Thyroid gland (tissue), 4 donors: Measurements from ENCODE around the gene AUH. TPM values are rescaled to one million over a fixed set of nuclear protein-coding genes. Genes with fewer than 3 reads are reported as not detected.

Experiments
- DNase-seq, 2 donors: peaks; one replicate each; pipeline ENCODE4 v3.0.0-alpha.2; 2019
- H3K27ac ChIP-seq, 3 donors: fragments of 200-600 bp; sonication (generic); 1 replicate in 2 of 3; 2 replicates in 1 of 3; pipeline ENCODE4 v1.5.1; 2016 to 2019; ENCODE audit warnings: mild to moderate bottlenecking in 1 of 3, moderate library complexity in 1 of 3
- H3K27me3 ChIP-seq: fragments of 200-600 bp; sonication (generic); one replicate; pipeline ENCODE4 v1.5.1; 2019
- H3K36me3 ChIP-seq, 2 donors: fragments of 200-600 bp; sonication (generic); one replicate each; pipeline ENCODE4 v1.5.1; 2016 to 2019
- H3K4me1 ChIP-seq, 2 donors: fragments of 200-600 bp; sonication (generic); one replicate each; pipeline ENCODE4 v1.5.1; 2017 to 2019
- H3K4me3 ChIP-seq, 3 donors: fragments of 200-600 bp; sonication (generic); replicated peaks in 1 of 3; 1 replicate in 2 of 3; 2 replicates in 1 of 3; pipeline ENCODE4 v1.5.1; 2016; ENCODE audit warnings: mild to moderate bottlenecking in 1 of 3
- H3K9me3 ChIP-seq: fragments of 200-600 bp; sonication (generic); one replicate; pipeline ENCODE4 v1.5.1; 2017
- CTCF ChIP-seq, 6 experiments: fragments of 200-600 bp in 3 of 6; fragments of 450-650 bp in 3 of 6; sonication (generic) in 3 of 6; IDR thresholded peaks; one replicate each; pipeline ENCODE4 v1.5.1; 2016 to 2019; ENCODE audit warnings: antibody characterized with exemption in 6 of 6, mild to moderate bottlenecking in 2 of 6, inconsistent platforms in 1 of 6, moderate library complexity in 1 of 6
- POLR2A ChIP-seq, 2 donors: fragments of 450-650 bp; IDR thresholded peaks; one replicate each; pipeline ENCODE4 v1.6.1; 2017; ENCODE audit warnings: antibody characterized with exemption in 2 of 2, mild to moderate bottlenecking in 2 of 2, moderate library complexity in 1 of 2
- WGBS, 2 donors: methylation state at CpG; one replicate each; pipeline ENCODE4 v1.1.5; 2017; 5-methylcytosine and 5-hydroxymethylcytosine counted together
- intact Hi-C: fragments of 100-400 bp; cut with DNase I; formaldehyde crosslinking; loops from one replicate; pipeline ENCODE4 v1.15.1; 2023
- total RNA-seq, 4 donors: library from RNA; depleted of rRNA; stranded (reverse); fragments of >200 nt; gene quantifications; one replicate each; pipeline ENCODE4 v1.2.3, GENCODE V29; 2016

The AUH gene
- total RNA-seq, 4 donors from 2014 or later = 57.1 to 83.5 (median 65.2) TPM

GRCh38 chr9:91273853-91274552 is 87.7 kb downstream of the AUH start:
- Histone ChIP-seq H3K36me3 (no peaks in the 10 kb centered on the region), H3K9me3 (no peaks in the 10 kb centered on the region), H3K4me3 (no peak overlapping the region), H3K27me3 (no peaks in the 10 kb centered on the region), H3K27ac (no peak overlapping the region), H3K4me1 (peaks cover 8 to 10% of the 10 kb centered on the region in 2 donors)
- WGBS, 2 donors = 84% methylated on average over 2 of the region's 2 CpGs
- TF ChIP-seq CTCF (IDR thresholded peaks at IDR 0.05) (no peak), POLR2A (IDR thresholded peaks at IDR 0.05) (no peak)
- intact Hi-C loops = no loop called here
- no peak for DNase-seq

GRCh38 chr9:91271156-91271555 is 90.6 kb downstream of the AUH start:
- intact Hi-C loops = no loop called here
- DNase-seq = no peak
- Histone ChIP-seq H3K27ac (no peak overlapping the region), H3K4me3 (no peak overlapping the region), H3K36me3 (no peaks in the 10 kb centered on the region), H3K4me1 (peaks cover 8 to 10% of the 10 kb centered on the region in 2 donors), H3K27me3 (no peaks in the 10 kb centered on the region), H3K9me3 (no peaks in the 10 kb centered on the region)
- 94 to 98% methylated on average over 2 of the region's 2 CpGs for WGBS, 2 donors
- TF ChIP-seq POLR2A (IDR thresholded peaks at IDR 0.05) = no peak
- TF ChIP-seq CTCF (IDR thresholded peaks at IDR 0.05) = no peak

GRCh38 chr9:91269907-91270491 is 91.7 kb downstream of the AUH start:
- H3K9me3 ChIP-seq = no peaks in the 10 kb centered on the region
- H3K4me1 ChIP-seq = peaks cover under 1 to 4% of the 10 kb centered on the region in 2 donors
- no peaks in the 10 kb centered on the region for H3K36me3 ChIP-seq
- no peaks in the 10 kb centered on the region for H3K27me3 ChIP-seq
- H3K27ac ChIP-seq = no peak overlapping the region
- TF ChIP-seq POLR2A (IDR thresholded peaks at IDR 0.05) = no peak
- TF ChIP-seq CTCF (IDR thresholded peaks at IDR 0.05) = no peak
- H3K4me3 ChIP-seq = no peak overlapping the region
- no peak for DNase-seq
- intact Hi-C loops = no loop called here
- WGBS, 2 donors = 83 to 87% methylated on average over 2 of the region's 2 CpGs

- H3K4me3 ChIP-seq = no peak overlapping the region
- no peaks in the 10 kb centered on the region for H3K27me3 ChIP-seq
- H3K36me3 ChIP-seq = no peaks in the 10 kb centered on the region
- intact Hi-C loops = no loop called here
- H3K4me1 ChIP-seq = no peaks in the 10 kb centered on the region
- no peaks in the 10 kb centered on the region for H3K9me3 ChIP-seq
- no peak for TF ChIP-seq CTCF (IDR thresholded peaks at IDR 0.05)
- no peak for TF ChIP-seq POLR2A (IDR thresholded peaks at IDR 0.05)
- no peak for DNase-seq
- no peak overlapping the region for H3K27ac ChIP-seq
Observed at GRCh38 chr9:91266448-91266847, 95.3 kb downstream of the AUH start.

- no peak for TF ChIP-seq POLR2A (IDR thresholded peaks at IDR 0.05)
- no peak for TF ChIP-seq CTCF (IDR thresholded peaks at IDR 0.05)
- Histone ChIP-seq H3K27ac (no peak overlapping the region), H3K9me3 (no peaks in the 10 kb centered on the region), H3K4me1 (no peaks in the 10 kb centered on the region), H3K4me3 (no peak overlapping the region), H3K36me3 (no peaks in the 10 kb centered on the region), H3K27me3 (no peaks in the 10 kb centered on the region)
- intact Hi-C loops = no loop called here
- 85 to 87% methylated on average over 5 of the region's 5 CpGs for WGBS, 2 donors
- no peak for DNase-seq
Observed at GRCh38 chr9:91265514-91265913, 96.2 kb downstream of the AUH start.
